Upper lobe of left lung (tissue), 4 donors: ENCODE results near the gene PTGR3.

ENCODE experiments used
- POLR2A ChIP-seq, 4 donors: fragments of 450-650 bp; IDR thresholded peaks; one replicate each; pipeline ENCODE4 v1.5.1; 2016 to 2017; ENCODE audit warnings: antibody characterized with exemption in 4 of 4, mild to moderate bottlenecking in 2 of 4
- TF ChIP-seq, protein P1 (sequence below), 6 experiments: fragments of 450-650 bp in 4 of 6; fragments of 200-600 bp in 2 of 6; sonication (generic) in 2 of 6; IDR thresholded peaks; one replicate each; pipeline ENCODE4 v1.5.1; 2016 to 2019; ENCODE audit warnings: antibody characterized with exemption in 6 of 6

DNA sequence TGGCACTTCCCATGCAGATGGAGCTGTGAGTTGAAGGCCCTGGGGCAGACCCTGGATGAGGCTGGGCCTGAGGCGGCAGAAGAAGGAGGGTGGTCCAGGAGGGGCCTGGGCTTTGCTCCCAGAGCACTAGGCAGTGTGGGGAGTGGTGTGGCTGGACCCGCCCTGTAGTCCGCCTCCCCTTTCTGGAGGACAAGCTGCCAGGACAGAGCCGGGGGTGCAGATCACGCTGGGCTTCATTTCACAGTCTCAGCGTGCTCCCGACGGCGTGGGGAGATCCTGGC, 49.8 kb downstream of the PTGR3 start:
- TF ChIP-seq POLR2A (IDR thresholded peaks at IDR 0.05) = no peak
- TF ChIP-seq, protein P1, sequence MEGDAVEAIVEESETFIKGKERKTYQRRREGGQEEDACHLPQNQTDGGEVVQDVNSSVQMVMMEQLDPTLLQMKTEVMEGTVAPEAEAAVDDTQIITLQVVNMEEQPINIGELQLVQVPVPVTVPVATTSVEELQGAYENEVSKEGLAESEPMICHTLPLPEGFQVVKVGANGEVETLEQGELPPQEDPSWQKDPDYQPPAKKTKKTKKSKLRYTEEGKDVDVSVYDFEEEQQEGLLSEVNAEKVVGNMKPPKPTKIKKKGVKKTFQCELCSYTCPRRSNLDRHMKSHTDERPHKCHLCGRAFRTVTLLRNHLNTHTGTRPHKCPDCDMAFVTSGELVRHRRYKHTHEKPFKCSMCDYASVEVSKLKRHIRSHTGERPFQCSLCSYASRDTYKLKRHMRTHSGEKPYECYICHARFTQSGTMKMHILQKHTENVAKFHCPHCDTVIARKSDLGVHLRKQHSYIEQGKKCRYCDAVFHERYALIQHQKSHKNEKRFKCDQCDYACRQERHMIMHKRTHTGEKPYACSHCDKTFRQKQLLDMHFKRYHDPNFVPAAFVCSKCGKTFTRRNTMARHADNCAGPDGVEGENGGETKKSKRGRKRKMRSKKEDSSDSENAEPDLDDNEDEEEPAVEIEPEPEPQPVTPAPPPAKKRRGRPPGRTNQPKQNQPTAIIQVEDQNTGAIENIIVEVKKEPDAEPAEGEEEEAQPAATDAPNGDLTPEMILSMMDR (IDR thresholded peaks at IDR 0.05) = no peak
